Right cardiac atrium (tissue), 5 donors: ENCODE data around the gene SLC4A2. TPM values are rescaled to one million over a fixed set of nuclear protein-coding genes. Genes with fewer than 3 reads are reported as not detected.

Source experiments
- ATAC-seq, 2 donors: fragments of 200-7000 bp; cut with Tn5 transposase; one replicate each; pipeline versions ENCODE4 v1.8.0 to v1.9.1; 2020; ENCODE audit warnings: moderate library complexity in 2 of 2, mild to moderate bottlenecking in 1 of 2
- DNase-seq, 3 donors: peaks; one replicate each; pipeline ENCODE4 v3.0.0-alpha.2; 2020
- H3K27ac ChIP-seq: one replicate; pipeline ENCODE4 v1.5.1; 2013; ENCODE audit warnings: mild to moderate bottlenecking, low read length, control low read depth, moderate library complexity
- H3K27me3 ChIP-seq: one replicate; pipeline ENCODE4 v1.6.1; 2013; ENCODE audit not compliant: control insufficient read depth, insufficient read depth
- H3K4me1 ChIP-seq: one replicate; pipeline ENCODE4 v1.6.1; 2013; ENCODE audit warnings: low read length; ENCODE audit not compliant: control insufficient read depth, insufficient read depth
- H3K4me3 ChIP-seq: one replicate; pipeline ENCODE4 v1.5.1; 2013; ENCODE audit warnings: low read length, control low read depth
- H3K9me3 ChIP-seq: one replicate; pipeline ENCODE4 v1.6.1; 2013; ENCODE audit warnings: low read length; ENCODE audit not compliant: control insufficient read depth
- WGBS: extraction: QIAGEN DNeasy Blood & Tissue Kit; methylation state at CpG from one replicate; pipeline ENCODE4 v1.1.7; 2013; 5-methylcytosine and 5-hydroxymethylcytosine counted together
- intact Hi-C, 4 donors: fragments of 100-400 bp; cut with DNase I; formaldehyde crosslinking; loops; one replicate each; pipeline versions ENCODE4 v1.11.0 to v1.14.0; 2022 to 2023
- polyA plus RNA-seq: library from polyadenylated mRNA; stranded (reverse); fragments of 200-250 nt; gene quantifications from one replicate; pipeline ENCODE4 v1.2.3, GENCODE V29; 2013
- total RNA-seq, 4 donors: library from RNA; stranded (reverse); fragmentation: NEBNext Ultra II Directional; extraction: Animal tissue kit (Norgen Biotek cat#: 25700); gene quantifications; one replicate each; pipeline ENCODE4 v1.2.1, GENCODE V29; 2021
- donor health status: healthy with polysubstance abuse.
- donor health status: DM: no; HTN: yes; CAD: no.
- donor health status: DM: no; HTN: no; CAD: no.
- donor health status: DM: no; HTN: yes; CAD: no; lungs with severe emphysema.
- donor health status: DM: yes; HTN: yes; CAD: no.

SLC4A2 gene
- total and polyA plus RNA-seq, 5 donors, result 61.7 to 120 (median 86.5) TPM

DNA sequence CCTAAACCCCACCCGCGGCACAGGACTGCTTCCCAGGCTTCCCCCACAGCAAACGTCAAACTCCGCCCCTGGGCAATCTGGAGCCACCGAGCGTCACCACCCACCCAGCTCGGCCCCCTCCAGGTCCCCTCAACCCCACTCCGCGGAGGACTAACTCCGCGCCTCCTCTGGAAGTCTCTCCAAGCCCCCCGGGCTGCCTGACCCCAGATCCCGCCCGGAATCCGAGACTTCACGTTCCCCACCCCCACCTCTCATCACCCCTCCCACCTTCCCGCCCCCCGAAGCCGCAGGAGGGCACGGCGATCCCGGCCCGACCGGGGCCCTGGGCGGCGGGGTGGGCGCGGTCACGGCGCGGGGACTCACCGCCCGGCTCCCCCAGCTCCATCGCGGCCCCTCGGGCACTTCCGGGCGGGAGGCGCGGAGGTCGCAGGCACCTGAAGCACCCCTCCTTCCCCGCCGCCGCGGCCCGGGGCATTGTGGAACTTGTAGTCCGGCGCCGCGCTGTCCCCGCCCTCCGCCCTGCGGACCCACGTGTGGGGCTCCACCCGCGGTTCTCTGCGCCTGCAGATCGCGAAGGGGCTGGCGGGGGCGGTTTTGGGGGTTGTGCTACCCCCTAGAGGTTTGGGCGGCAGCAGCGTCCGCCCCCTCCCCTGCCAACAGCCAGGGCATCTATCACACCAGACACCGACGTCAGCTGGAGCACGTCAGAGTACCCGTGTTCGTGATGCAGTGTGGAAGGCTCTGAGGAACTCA, 23.9 kb downstream of the SLC4A2 start, which contains the start of gene TMUB1:
Gene TMUB1 (minus strand): TSS at position 423 of the 753 bp plus-strand sequence. CDS start 930 bp downstream, outside the sequence.
- ATAC-seq, result peak; percentile 28 to 30
- H3K4me1 ChIP-seq, result peaks cover 10% of the 10 kb centered on the region
- no peaks in the 10 kb centered on the region for H3K9me3 ChIP-seq
- peak within 1 kb of the TSS; percentile 80 for H3K27ac ChIP-seq
- intact Hi-C loops, result loop anchor here in 1 of 4 donors (10.0 kb wide), 1 partner anchor 58 kb away; the partner anchor contains the start of genes ABCB8 and ATG9B
- DNase-seq, result peak; percentile 87 to 94 (median 93)
- peak within 1 kb of the TSS; percentile 94 for H3K4me3 ChIP-seq
- H3K27me3 ChIP-seq, result no peaks in the 10 kb centered on the region
- whole genome bisulfite sequencing, result under 1% methylated on average over 69 of the region's 69 CpGs

DNA sequence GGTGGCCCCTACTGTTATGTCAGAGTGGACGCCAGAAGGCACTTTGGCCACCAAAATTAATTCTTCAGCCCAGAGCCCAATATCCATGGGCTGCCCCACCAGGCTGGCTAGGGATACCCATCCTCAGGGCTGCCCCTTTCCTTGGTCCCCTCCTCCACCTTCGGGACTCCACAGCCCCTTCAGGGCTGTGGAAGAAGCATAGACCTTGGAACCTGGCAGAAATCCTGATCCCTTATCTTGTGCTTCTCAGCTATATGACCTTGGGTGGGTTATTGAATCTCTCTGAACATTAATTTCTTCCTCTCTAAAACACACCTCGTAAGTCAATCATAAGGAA, 24.4 kb downstream of the SLC4A2 start:
- peak overlapping the region; percentile 94 for H3K4me3 ChIP-seq
- peaks cover 11% of the 10 kb centered on the region for H3K4me1 ChIP-seq
- H3K9me3 ChIP-seq, result no peaks in the 10 kb centered on the region
- no peaks in the 10 kb centered on the region for H3K27me3 ChIP-seq
- WGBS, result 25% methylated on average over 3 of the region's 3 CpGs
- H3K27ac ChIP-seq, result no peak overlapping the region
- ATAC-seq (no peak), DNase-seq (no peak)
- intact Hi-C loops, result loop anchor here in 1 of 4 donors (10.0 kb wide), 1 partner anchor 59 kb away; the partner anchor contains the start of genes ABCB8 and ATG9B

- Histone ChIP-seq H3K27ac (peak overlapping the region; percentile 61), H3K4me1 (peaks cover 14% of the 10 kb centered on the region), H3K9me3 (no peaks in the 10 kb centered on the region), H3K27me3 (no peaks in the 10 kb centered on the region), H3K4me3 (no peak overlapping the region)
- intact Hi-C loops, result loop anchor here in 1 of 4 donors (10.0 kb wide), 1 partner anchor 61 kb away; the partner anchor contains the start of genes ABCB8 and ATG9B
- ATAC-seq (no peak), DNase-seq (peak in 1 of 3 donors; percentile 46)
- 25% methylated on average over 5 of the region's 5 CpGs for WGBS
These were observed 25.9 kb downstream of the SLC4A2 start for GRCh38 chr7:151085329-151085690.

DNA sequence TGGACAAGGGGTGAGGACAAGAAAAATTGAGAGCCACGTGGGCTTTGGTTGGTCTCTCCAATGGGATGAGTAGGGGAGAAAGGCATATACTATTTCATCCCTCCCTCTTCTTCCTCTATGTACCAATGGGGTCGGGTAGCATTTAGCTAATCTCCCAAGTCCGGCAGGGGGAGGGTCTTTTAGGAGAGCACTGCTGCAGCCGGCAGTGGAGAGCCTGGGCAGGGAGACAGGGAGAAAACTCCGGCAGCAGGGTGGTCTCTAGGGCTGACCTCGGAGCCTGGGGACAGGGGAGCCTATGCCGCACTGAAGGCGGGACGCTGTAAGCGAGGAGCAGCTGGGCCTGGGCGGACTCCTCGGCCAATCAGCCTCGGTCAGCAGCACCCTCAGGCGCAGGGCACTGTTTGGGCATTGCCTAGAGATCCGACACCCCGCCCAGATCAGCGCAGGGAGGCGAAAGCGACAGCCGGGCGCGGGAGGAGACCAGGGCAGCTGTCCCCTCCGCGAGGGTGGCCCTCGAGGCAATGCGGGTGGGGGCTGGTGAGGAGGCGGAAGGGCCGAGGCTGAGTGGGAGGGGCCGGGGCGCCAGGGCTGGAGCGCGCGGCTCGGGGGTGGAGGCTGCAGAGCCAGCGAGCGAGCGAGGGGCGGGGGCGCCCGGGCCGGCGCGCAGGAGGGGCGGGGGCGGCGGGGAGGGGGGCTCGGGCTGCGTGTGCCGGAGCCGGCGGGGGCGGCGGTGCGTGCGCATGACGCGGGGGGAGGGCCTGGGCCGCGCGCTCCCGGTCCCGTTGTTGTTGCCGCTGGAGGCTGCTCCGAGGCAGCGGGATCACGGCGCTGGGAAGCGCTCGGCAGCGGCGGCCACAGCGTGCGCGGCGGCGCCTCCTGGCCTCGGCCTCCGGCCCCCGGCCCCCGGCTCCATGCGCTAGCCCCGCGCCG, 26.6 kb downstream of the SLC4A2 start, which contains the start of gene AGAP3:
Gene AGAP3 (plus strand): TSS at position 785 of the 930 bp plus-strand sequence. CDS start 267 bp downstream, outside the sequence.
- Histone ChIP-seq H3K4me3 (peak within 1 kb of the TSS; percentile 57), H3K27ac (peak within 1 kb of the TSS; percentile 61), H3K27me3 (no peaks in the 10 kb centered on the region), H3K9me3 (no peaks in the 10 kb centered on the region), H3K4me1 (peaks cover 16% of the 10 kb centered on the region)
- 1% methylated on average over 83 of the region's 84 CpGs for WGBS
- ATAC-seq, result peak; percentile 64 to 74
- peak; percentile 90 to 96 (median 96) for DNase-seq
- intact Hi-C loops, result loop anchor here in 1 of 4 donors (10.0 kb wide), 1 partner anchor 61 kb away; the partner anchor contains the start of genes ABCB8 and ATG9B

GRCh38 chr7:151086802-151087244, 27.4 kb downstream of the SLC4A2 start:
- H3K4me3 ChIP-seq, result peak overlapping the region; percentile 57
- WGBS, result under 1% methylated on average over 48 of the region's 56 CpGs
- DNase-seq, result peak in 1 of 3 donors; percentile 75
- H3K27ac ChIP-seq, result peak overlapping the region; percentile 45
- ATAC-seq, result no peak
- H3K4me1 ChIP-seq, result peaks cover 16% of the 10 kb centered on the region
- H3K9me3 ChIP-seq, result no peaks in the 10 kb centered on the region
- intact Hi-C loops, result loop anchor here in 1 of 4 donors (10.0 kb wide), 1 partner anchor 62 kb away; the partner anchor contains the start of genes ABCB8 and ATG9B
- no peaks in the 10 kb centered on the region for H3K27me3 ChIP-seq

- intact Hi-C loops, result loop anchor here in 1 of 4 donors (10.0 kb wide), 1 partner anchor 63 kb away; the partner anchor contains the start of genes ABCB8 and ATG9B
These were observed 28.0 kb downstream of the SLC4A2 start for GRCh38 chr7:151087245-151088018.

DNA sequence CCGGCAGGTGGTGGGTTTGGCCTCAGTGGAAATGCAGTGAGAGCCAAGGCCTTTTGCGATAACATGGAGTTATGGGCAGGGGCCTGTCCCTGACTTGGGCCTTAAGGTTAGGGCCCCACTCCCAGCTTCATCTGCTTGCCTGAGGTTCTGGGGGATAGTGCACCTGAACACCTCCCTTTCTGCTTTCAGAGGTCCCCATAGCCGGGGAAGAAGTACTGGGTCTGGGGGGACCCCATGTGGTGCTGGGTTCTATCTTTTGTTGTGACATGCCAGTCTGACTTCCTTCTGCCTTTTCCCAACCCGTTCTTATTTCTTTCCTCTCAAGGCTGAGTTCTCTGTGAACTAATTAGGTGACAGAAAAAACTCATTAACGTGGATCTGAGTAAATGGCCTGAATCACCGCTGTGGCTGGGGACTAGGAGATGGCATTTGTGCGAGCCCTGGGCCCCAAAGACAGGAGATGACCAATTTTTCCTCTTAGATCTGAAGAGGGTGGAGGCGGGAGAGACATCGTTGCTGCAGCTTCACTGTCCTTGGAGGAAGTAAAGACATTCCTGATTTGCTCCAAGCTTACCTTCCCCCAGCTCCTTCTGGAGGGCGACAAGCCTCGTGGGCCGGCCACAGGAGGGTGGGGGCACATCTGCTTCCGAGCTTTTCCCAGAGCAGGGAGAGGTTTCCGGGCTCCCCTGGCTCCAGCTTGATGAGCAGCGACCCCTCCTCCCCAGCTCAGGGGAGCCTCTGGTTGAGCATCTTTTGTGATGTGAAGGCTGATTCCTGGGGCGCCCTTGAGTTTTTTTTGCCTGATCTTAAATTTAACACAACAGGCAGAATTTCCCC, 28.8 kb downstream of the SLC4A2 start:
- peak in 1 of 2 donors; percentile 17 for ATAC-seq
- Histone ChIP-seq H3K9me3 (no peaks in the 10 kb centered on the region), H3K4me3 (peak overlapping the region; percentile 57), H3K27ac (peak overlapping the region; percentile 94), H3K27me3 (no peaks in the 10 kb centered on the region), H3K4me1 (peaks cover 10% of the 10 kb centered on the region)
- intact Hi-C loops, result loop anchor here in 1 of 4 donors (10.0 kb wide), 1 partner anchor 63 kb away; the partner anchor contains the start of genes ABCB8 and ATG9B
- peak in 2 of 3 donors; percentile 59 to 67 for DNase-seq
- 39% methylated on average over 16 of the region's 16 CpGs for WGBS

More at GRCh38 chr7:151087245-151088018, 28.0 kb downstream of the SLC4A2 start:
- Histone ChIP-seq H3K27ac (peak overlapping the region; percentile 94), H3K4me3 (peak overlapping the region; percentile 57), H3K27me3 (no peaks in the 10 kb centered on the region), H3K9me3 (no peaks in the 10 kb centered on the region), H3K4me1 (peaks cover 10% of the 10 kb centered on the region)
- WGBS, result 1% methylated on average over 70 of the region's 70 CpGs
- ATAC-seq, result peak; percentile 51 to 66
- peak; percentile 78 to 91 (median 91) for DNase-seq

- no peaks in the 10 kb centered on the region for H3K27me3 ChIP-seq
- intact Hi-C loops, result loop anchor here in 1 of 4 donors (10.0 kb wide), 1 partner anchor 64 kb away; the partner anchor contains the start of genes ABCB8 and ATG9B
These were observed 29.7 kb downstream of the SLC4A2 start for GRCh38 chr7:151088856-151089699.

More at GRCh38 chr7:151088856-151089699, 29.7 kb downstream of the SLC4A2 start:
- peaks cover 10% of the 10 kb centered on the region for H3K4me1 ChIP-seq
- DNase-seq, result peak; percentile 84 to 91 (median 87)
- peak overlapping the region; percentile 94 for H3K27ac ChIP-seq
- no peaks in the 10 kb centered on the region for H3K9me3 ChIP-seq
- H3K4me3 ChIP-seq, result peak overlapping the region; percentile 4
- peak; percentile 59 to 76 for ATAC-seq
- WGBS, result 35% methylated on average over 30 of the region's 30 CpGs
